Neural progenitor cell (in vitro differentiated cells): ENCODE results near the gene CBR1. TPM values are rescaled to one million over a fixed set of nuclear protein-coding genes. Genes with fewer than 3 reads are reported as not detected.

ENCODE experiments used
- DNase-seq: peaks from one replicate; pipeline ENCODE4 v3.0.0-alpha.2; 2016; ENCODE audit warnings: low spot score
- H2AFZ ChIP-seq: fragments of 200-600 bp; sonication (generic); replicated peaks from 2 replicates; pipeline ENCODE4 v1.6.1; 2016; ENCODE audit warnings: antibody characterized with exemption
- H3F3A ChIP-seq: fragments of 200-600 bp; sonication (generic); 2 replicates; pipeline ENCODE4 v1.6.1; 2016; ENCODE audit warnings: antibody characterized with exemption, low read depth
- H3K27ac ChIP-seq: fragments of 200-600 bp; sonication (generic); 2 replicates; pipeline ENCODE4 v1.5.1; 2016; ENCODE audit warnings: mild to moderate bottlenecking
- H3K27me3 ChIP-seq: fragments of 200-600 bp; sonication (generic); 2 replicates; pipeline ENCODE4 v1.6.1; 2016; ENCODE audit warnings: mild to moderate bottlenecking, moderate library complexity
- H3K36me3 ChIP-seq: fragments of 200-600 bp; sonication (generic); 2 replicates; pipeline ENCODE4 v1.5.1; 2016
- H3K4me1 ChIP-seq: fragments of 200-600 bp; sonication (generic); 2 replicates; pipeline ENCODE4 v1.6.1; 2016; ENCODE audit warnings: mixed run types
- H3K4me2 ChIP-seq: fragments of 200-600 bp; sonication (generic); 2 replicates; pipeline ENCODE4 v1.6.1; 2016
- H3K4me3 ChIP-seq: fragments of 200-600 bp; sonication (generic); 2 replicates; pipeline ENCODE4 v1.5.1; 2016
- H3K79me2 ChIP-seq: fragments of 200-600 bp; sonication (generic); 2 replicates; pipeline ENCODE4 v1.6.1; 2016; ENCODE audit warnings: low read depth
- H3K9ac ChIP-seq: fragments of 200-600 bp; sonication (generic); 2 replicates; pipeline ENCODE4 v1.6.1; 2016
- H3K9me3 ChIP-seq: fragments of 200-600 bp; sonication (generic); 2 replicates; pipeline ENCODE4 v1.5.1; 2016; ENCODE audit warnings: low read depth
- H4K20me1 ChIP-seq: fragments of 200-600 bp; sonication (generic); 2 replicates; pipeline ENCODE4 v1.6.1; 2016; ENCODE audit warnings: low read depth
- H3K27ac Mint-ChIP-seq: 3 replicates; pipeline ENCODE4 v1.8.0; 2021; ENCODE audit warnings: mixed read lengths
- H3K27me3 Mint-ChIP-seq: 2 replicates; pipeline ENCODE4 v1.8.0; 2022; ENCODE audit warnings: low read depth, mild to moderate bottlenecking, inconsistent platforms, moderate library complexity, mixed read lengths; ENCODE audit not compliant: insufficient read depth
- H3K36me3 Mint-ChIP-seq: 3 replicates; pipeline ENCODE4 v1.8.0; 2021; ENCODE audit warnings: mixed read lengths
- H3K4me1 Mint-ChIP-seq: 3 replicates; pipeline ENCODE4 v1.8.0; 2021; ENCODE audit warnings: mixed read lengths
- H3K4me3 Mint-ChIP-seq: 3 replicates; pipeline ENCODE4 v1.8.0; 2021; ENCODE audit warnings: mild to moderate bottlenecking, moderate library complexity, mixed read lengths
- H3K9me3 Mint-ChIP-seq: 3 replicates; pipeline ENCODE4 v1.8.0; 2020; ENCODE audit warnings: mixed read lengths
- CTCF ChIP-seq: fragments of 200-600 bp; sonication (generic); IDR thresholded peaks from 2 replicates; pipeline ENCODE4 v1.5.1; 2017; ENCODE audit warnings: antibody characterized with exemption, mild to moderate bottlenecking
- EZH2 ChIP-seq: fragments of 200-600 bp; sonication (generic); IDR thresholded peaks from 2 replicates; pipeline ENCODE4 v1.6.1; 2017; ENCODE audit warnings: antibody characterized with exemption, mild to moderate bottlenecking, moderate library complexity
- EZH2phosphoT487 ChIP-seq: fragments of 200-600 bp; sonication (generic); IDR thresholded peaks from 2 replicates; pipeline ENCODE4 v1.6.1; 2017; ENCODE audit warnings: antibody characterized with exemption
- total RNA-seq: library from RNA; depleted of rRNA; stranded (reverse); fragments of >200 nt; gene quantifications from 2 replicates; pipeline ENCODE4 v1.2.3, GENCODE V29; 2015; ENCODE audit warnings: low replicate concordance

The CBR1 gene
- total RNA-seq, 1 donor from 2014 or later = 24.9 TPM

- DNase-seq = no peak
- H3K9me3 Mint-ChIP-seq = no peaks in the 10 kb centered on the region
- Histone ChIP-seq H3K4me1 (peaks cover 4% of the 10 kb centered on the region), H3K9me3 (no peaks in the 10 kb centered on the region), H3K9ac (no peak overlapping the region), H3K36me3 (no peaks in the 10 kb centered on the region), H3K27me3 (no peaks in the 10 kb centered on the region), H4K20me1 (no peaks in the 10 kb centered on the region), H3F3A (no peaks in the 10 kb centered on the region), H2AFZ (no peak overlapping the region), H3K79me2 (no peaks in the 10 kb centered on the region), H3K4me2 (no peak overlapping the region), H3K4me3 (no peak overlapping the region), H3K27ac (no peak overlapping the region)
- H3K27ac Mint-ChIP-seq = no peak overlapping the region
- TF ChIP-seq CTCF (no peak), EZH2phosphoT487 (no peak), EZH2 (no peak)
- H3K36me3 Mint-ChIP-seq = no peaks in the 10 kb centered on the region
- H3K4me3 Mint-ChIP-seq = no peak overlapping the region
- no peaks in the 10 kb centered on the region for H3K4me1 Mint-ChIP-seq
- H3K27me3 Mint-ChIP-seq = peaks cover 6% of the 10 kb centered on the region
Measured at GRCh38 chr21:36080386-36080785, 10.6 kb downstream of the CBR1 start.

GRCh38 chr21:36082237-36082664, 12.4 kb downstream of the CBR1 start:
- no peaks in the 10 kb centered on the region for H3K36me3 ChIP-seq
- no peak overlapping the region for H3K27ac Mint-ChIP-seq
- no peaks in the 10 kb centered on the region for H3K9me3 Mint-ChIP-seq
- no peak overlapping the region for H3K27ac ChIP-seq
- H4K20me1 ChIP-seq = no peaks in the 10 kb centered on the region
- H2AFZ ChIP-seq = no peak overlapping the region
- H3K79me2 ChIP-seq = no peaks in the 10 kb centered on the region
- peaks cover 4% of the 10 kb centered on the region for H3K4me1 ChIP-seq
- no peak overlapping the region for H3K4me3 ChIP-seq
- H3K4me3 Mint-ChIP-seq = no peak overlapping the region
- no peak for DNase-seq
- no peak overlapping the region for H3K4me2 ChIP-seq
- H3K9me3 ChIP-seq = no peaks in the 10 kb centered on the region
- H3K27me3 ChIP-seq = no peaks in the 10 kb centered on the region
- no peaks in the 10 kb centered on the region for H3K36me3 Mint-ChIP-seq
- no peak for TF ChIP-seq EZH2phosphoT487
- TF ChIP-seq CTCF = no peak
- TF ChIP-seq EZH2 = no peak
- H3F3A ChIP-seq = no peaks in the 10 kb centered on the region
- H3K4me1 Mint-ChIP-seq = no peaks in the 10 kb centered on the region
- peaks cover 6% of the 10 kb centered on the region for H3K27me3 Mint-ChIP-seq
- H3K9ac ChIP-seq = no peak overlapping the region

DNA sequence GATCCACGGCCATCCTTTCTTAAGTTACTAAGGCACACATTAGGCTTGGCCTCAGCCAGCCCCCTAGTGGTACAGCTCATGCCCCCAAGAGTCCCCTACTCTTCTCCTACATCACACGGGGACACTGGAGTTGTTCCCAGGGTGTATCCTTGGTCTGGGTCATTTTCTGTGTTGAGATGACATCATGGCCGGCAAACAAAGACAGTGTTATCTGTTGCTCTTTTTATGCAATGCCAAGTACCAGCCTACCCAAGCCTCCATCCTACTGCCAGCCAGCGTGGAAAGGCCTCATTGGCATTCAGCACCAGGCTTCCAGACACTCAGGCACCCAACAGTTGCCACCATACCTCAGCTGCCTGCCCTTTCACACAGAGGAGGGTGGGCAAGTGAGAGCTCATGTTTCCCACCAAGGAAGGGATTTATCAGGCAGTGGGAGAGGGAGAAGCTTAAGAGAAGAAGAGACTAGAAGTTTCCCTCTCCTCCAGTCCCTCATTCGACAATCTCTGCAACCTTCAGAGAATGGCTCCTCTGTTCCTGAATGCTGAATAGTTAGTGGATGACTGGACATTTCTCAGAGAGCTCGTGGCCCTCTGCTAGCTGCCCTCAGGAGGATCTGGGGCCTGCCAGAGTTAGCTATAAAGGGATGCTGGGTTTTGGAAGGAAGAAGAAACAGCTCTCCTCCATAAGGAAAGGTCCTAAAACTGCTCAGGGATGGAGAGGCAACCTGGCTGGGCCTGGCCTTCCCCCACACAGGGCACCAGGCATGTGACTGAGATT, 17.7 kb downstream of the CBR1 start:
- H3K4me3 ChIP-seq = no peak overlapping the region
- no peak overlapping the region for H3K4me2 ChIP-seq
- H4K20me1 ChIP-seq = no peaks in the 10 kb centered on the region
- no peaks in the 10 kb centered on the region for H3K9me3 ChIP-seq
- DNase-seq = peak; percentile 42
- H3F3A ChIP-seq = no peaks in the 10 kb centered on the region
- no peak overlapping the region for H3K4me3 Mint-ChIP-seq
- H3K36me3 Mint-ChIP-seq = no peaks in the 10 kb centered on the region
- no peak overlapping the region for H3K27ac Mint-ChIP-seq
- no peaks in the 10 kb centered on the region for H3K36me3 ChIP-seq
- no peaks in the 10 kb centered on the region for H3K4me1 ChIP-seq
- no peak for TF ChIP-seq EZH2phosphoT487
- TF ChIP-seq EZH2 = no peak
- peak; percentile 52 for TF ChIP-seq CTCF
- peak overlapping the region; percentile 73 for H2AFZ ChIP-seq
- no peak overlapping the region for H3K9ac ChIP-seq
- H3K27me3 ChIP-seq = no peaks in the 10 kb centered on the region
- H3K9me3 Mint-ChIP-seq = peaks cover under 1% of the 10 kb centered on the region
- H3K27ac ChIP-seq = no peak overlapping the region
- no peaks in the 10 kb centered on the region for H3K4me1 Mint-ChIP-seq
- peaks cover 4% of the 10 kb centered on the region for H3K27me3 Mint-ChIP-seq
- H3K79me2 ChIP-seq = no peaks in the 10 kb centered on the region
